Endothelial cell (in vitro differentiated cells): ENCODE measurements around the gene TNIP1. TPM values are rescaled to one million over a fixed set of nuclear protein-coding genes. Genes with fewer than 3 reads are reported as not detected.

Experiments used
- DNase-seq: peaks from one replicate; pipeline ENCODE4 v3.0.0; 2021; ENCODE audit warnings: low spot score
- H3K27ac Mint-ChIP-seq: one replicate; pipeline ENCODE4 v1.8.0; 2021; ENCODE audit warnings: mixed read lengths, inconsistent platforms; ENCODE audit not compliant: unreplicated experiment
- H3K27me3 Mint-ChIP-seq: one replicate; pipeline ENCODE4 v1.8.0; 2021; ENCODE audit warnings: mild to moderate bottlenecking, moderate library complexity, mixed read lengths, inconsistent platforms; ENCODE audit not compliant: unreplicated experiment
- H3K36me3 Mint-ChIP-seq: one replicate; pipeline ENCODE4 v1.8.0; 2021; ENCODE audit warnings: mild to moderate bottlenecking, low read depth, mixed read lengths, inconsistent platforms; ENCODE audit not compliant: unreplicated experiment
- H3K4me1 Mint-ChIP-seq: one replicate; pipeline ENCODE4 v1.8.0; 2021; ENCODE audit warnings: mild to moderate bottlenecking, mixed read lengths, inconsistent platforms; ENCODE audit not compliant: unreplicated experiment
- H3K4me3 Mint-ChIP-seq: one replicate; pipeline ENCODE4 v1.8.0; 2021; ENCODE audit warnings: mild to moderate bottlenecking, mixed read lengths, inconsistent platforms; ENCODE audit not compliant: unreplicated experiment
- H3K9me3 Mint-ChIP-seq: one replicate; pipeline ENCODE4 v1.8.0; 2021; ENCODE audit warnings: mixed read lengths, inconsistent platforms; ENCODE audit not compliant: unreplicated experiment
- total RNA-seq: library from RNA; stranded (reverse); fragmentation: NEBNext Ultra II Directional; extraction: Animal tissue kit (Norgen Biotek cat#: 25700); gene quantifications from one replicate; pipeline ENCODE4 v1.2.1, GENCODE V29; 2021; ENCODE audit not compliant: unreplicated experiment
- TF ChIP-seq, protein P1 (sequence below): fragments of 200-600 bp; sonication (generic); IDR thresholded peaks from one replicate; pipeline ENCODE4 v1.5.0; 2021; ENCODE audit warnings: antibody characterized with exemption; ENCODE audit not compliant: unreplicated experiment

The TNIP1 gene
- total RNA-seq, 1 donor from 2014 or later, result 76.0 TPM

DNA sequence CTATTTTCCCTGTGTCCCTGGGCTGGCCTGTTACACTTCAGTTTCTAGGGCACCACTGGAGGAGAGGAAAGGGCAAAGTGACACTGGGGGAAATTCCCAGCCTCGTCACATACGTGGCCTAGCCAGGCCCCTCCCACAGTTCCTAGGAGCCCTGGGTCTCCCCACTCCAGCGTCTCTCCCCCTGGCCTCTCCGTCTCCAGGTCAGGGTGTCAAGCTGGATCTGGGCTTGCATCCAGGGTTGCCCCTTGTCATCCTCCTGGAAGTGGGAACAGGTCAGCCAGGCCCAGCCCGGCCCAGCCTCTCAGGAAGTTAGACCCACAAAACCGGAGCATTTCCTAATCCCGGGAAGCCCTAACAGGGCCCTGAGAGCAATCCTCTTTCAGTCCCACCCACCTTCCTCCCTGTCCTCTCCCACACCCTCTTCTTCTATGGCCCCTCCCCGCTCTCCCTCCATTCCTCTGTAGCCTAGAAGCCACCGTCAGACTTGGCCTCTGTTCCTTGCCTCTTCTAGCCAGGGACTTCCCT, 4.7 kb upstream of the TNIP1 start:
- TF ChIP-seq, protein P1, sequence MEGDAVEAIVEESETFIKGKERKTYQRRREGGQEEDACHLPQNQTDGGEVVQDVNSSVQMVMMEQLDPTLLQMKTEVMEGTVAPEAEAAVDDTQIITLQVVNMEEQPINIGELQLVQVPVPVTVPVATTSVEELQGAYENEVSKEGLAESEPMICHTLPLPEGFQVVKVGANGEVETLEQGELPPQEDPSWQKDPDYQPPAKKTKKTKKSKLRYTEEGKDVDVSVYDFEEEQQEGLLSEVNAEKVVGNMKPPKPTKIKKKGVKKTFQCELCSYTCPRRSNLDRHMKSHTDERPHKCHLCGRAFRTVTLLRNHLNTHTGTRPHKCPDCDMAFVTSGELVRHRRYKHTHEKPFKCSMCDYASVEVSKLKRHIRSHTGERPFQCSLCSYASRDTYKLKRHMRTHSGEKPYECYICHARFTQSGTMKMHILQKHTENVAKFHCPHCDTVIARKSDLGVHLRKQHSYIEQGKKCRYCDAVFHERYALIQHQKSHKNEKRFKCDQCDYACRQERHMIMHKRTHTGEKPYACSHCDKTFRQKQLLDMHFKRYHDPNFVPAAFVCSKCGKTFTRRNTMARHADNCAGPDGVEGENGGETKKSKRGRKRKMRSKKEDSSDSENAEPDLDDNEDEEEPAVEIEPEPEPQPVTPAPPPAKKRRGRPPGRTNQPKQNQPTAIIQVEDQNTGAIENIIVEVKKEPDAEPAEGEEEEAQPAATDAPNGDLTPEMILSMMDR, result no peak

DNA sequence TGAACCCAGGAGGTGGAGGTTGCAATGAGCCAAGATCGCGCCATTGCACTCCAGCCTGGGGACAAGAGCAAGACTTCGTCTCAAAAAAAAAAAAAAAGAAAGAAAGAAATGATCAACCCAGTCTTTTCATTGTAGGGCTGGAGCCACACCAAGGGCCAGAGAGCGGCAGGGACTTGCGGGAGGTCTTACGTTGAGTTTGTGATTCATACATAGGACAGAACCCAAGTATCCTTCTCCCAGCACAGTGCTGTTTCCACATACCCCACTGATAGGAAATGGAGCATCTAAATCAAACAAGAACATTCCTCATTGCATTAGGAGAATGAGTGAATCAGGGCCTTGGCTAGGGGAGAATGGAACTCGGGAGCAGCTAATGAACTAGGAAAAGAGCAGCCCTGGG, 3.5 kb upstream of the TNIP1 start:
- peaks cover 11% of the 10 kb centered on the region for H3K27me3 Mint-ChIP-seq
- no peak overlapping the region for H3K27ac Mint-ChIP-seq
- no peaks in the 10 kb centered on the region for H3K9me3 Mint-ChIP-seq
- TF ChIP-seq, protein P1, result no peak
- peaks cover 5% of the 10 kb centered on the region for H3K36me3 Mint-ChIP-seq
- no peak overlapping the region for H3K4me3 Mint-ChIP-seq
- no peak for DNase-seq
- peaks cover 39% of the 10 kb centered on the region for H3K4me1 Mint-ChIP-seq

More for the DNA sequence above, 4.7 kb upstream of the TNIP1 start:
- H3K4me1 Mint-ChIP-seq, result peaks cover 36% of the 10 kb centered on the region
- H3K36me3 Mint-ChIP-seq, result peaks cover 5% of the 10 kb centered on the region
- peaks cover 5% of the 10 kb centered on the region for H3K27me3 Mint-ChIP-seq
- H3K9me3 Mint-ChIP-seq, result no peaks in the 10 kb centered on the region
- H3K27ac Mint-ChIP-seq, result peak overlapping the region; percentile 30
- no peak for DNase-seq
- no peak overlapping the region for H3K4me3 Mint-ChIP-seq

DNA sequence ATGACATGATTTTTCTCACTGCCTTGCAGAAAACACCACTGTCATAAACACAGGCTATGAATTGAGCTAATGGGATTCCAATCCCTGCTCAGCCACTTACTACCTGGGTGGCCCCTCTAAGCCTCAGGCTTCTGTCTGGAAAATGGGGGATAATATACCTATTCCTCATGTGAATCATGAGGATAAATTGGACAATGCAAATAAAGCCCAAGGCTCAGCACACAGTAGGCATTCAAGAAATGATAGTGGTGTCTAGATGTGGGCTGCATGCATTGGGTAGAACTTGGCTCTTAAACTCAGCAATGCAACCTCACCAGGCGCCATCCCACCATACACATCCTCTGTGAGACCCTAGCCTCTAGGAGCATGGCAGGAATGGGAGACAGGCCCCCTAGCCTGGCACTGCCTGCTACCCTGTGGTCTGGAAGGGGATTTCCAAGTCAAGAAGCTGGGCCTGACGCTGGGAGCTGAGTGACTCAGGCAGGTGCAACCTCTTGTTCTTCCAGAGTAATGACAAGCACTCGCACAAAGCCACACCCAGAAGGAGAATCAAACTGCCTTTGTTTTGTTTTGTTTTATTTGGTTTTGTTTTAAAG, 2.3 kb upstream of the TNIP1 start:
- no peaks in the 10 kb centered on the region for H3K9me3 Mint-ChIP-seq
- H3K27me3 Mint-ChIP-seq, result peaks cover 14% of the 10 kb centered on the region
- peaks cover 10% of the 10 kb centered on the region for H3K36me3 Mint-ChIP-seq
- no peak for DNase-seq
- no peak overlapping the region for H3K4me3 Mint-ChIP-seq
- TF ChIP-seq, protein P1, result no peak
- H3K27ac Mint-ChIP-seq, result no peak overlapping the region
- H3K4me1 Mint-ChIP-seq, result peaks cover 32% of the 10 kb centered on the region

DNA sequence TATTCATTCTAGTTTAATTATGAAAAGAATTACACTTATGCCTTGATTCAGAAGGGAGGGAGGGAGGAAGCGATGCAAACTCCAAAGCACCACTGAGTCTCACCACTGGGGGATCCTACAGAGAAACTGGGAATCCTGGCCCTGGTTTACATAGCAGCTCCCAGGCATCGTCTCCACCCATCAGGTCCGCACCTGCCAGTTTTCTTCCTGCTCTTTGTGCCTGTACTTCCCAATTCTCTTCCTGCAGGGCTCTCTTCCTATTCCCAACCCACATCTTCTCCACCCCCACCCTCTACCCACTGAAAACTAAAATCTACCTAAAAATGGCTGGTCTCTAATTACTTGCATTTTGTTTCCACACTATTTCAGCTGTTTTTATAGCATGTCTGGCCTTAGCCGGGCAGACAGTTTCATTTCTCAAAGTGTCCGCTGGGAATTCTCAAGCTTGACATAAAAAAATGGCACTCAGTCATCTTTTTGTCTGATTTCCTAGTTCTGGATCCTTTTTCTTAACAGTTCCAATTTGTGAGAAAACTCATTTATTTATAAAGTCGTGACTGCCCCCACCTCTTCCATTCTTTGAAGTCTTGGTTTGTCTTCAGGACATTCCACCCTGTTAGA, 1.6 kb upstream of the TNIP1 start:
- Mint-ChIP-seq H3K27ac (peak overlapping the region; percentile 59), H3K36me3 (peaks cover 14% of the 10 kb centered on the region), H3K27me3 (peaks cover 14% of the 10 kb centered on the region), H3K9me3 (no peaks in the 10 kb centered on the region), H3K4me1 (peaks cover 33% of the 10 kb centered on the region), H3K4me3 (peak overlapping the region; percentile 59)
- DNase-seq, result peak; percentile 34
- TF ChIP-seq, protein P1, result peak; percentile 24
